Measurements from ENCODE around the gene CBARP. TPM values are rescaled to one million over a fixed set of nuclear protein-coding genes. Genes with fewer than 3 reads are reported as not detected.

CBARP gene
- total and polyA plus RNA-seq, 2 of the 4 experiments (the other 2 are of a cell fraction), result 0.18 to 3.9 TPM

DNA sequence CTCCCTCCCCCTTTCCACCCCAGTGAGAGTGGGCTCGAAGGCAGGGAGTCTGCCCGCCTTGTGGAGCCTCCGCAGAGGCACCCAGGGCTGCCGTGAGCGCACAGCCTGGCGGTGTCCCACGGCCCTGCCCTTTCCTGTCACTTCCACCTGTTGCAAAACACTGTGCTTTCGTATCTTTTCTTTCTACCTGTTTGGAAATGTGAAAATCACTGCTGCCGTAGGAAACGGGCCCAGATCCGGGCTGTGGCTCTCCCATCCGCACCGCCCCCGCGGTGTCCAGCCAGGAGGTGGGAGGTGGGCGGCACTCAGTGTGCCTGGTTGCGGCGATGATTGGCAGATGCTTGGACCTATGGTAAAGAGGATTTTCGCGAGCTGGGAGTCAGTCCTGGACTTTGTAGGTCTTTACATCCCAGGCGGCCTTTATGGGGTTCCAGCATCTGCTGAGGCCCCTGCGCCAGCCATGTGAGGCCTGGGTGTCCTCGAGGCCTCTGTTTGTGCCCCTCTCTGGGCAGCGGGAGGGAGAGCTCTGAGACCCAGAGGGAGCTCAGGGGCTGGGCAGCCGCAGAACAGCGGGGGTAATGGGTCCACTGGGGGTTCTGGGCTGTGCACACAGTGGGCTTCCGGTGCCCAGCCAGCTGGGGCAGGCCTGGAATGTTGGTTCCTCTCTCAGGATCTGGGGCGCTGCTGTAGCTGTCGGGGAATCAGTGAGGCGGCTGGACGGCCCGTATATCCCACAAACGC is 26.1 kb downstream of the CBARP start:
- Histone ChIP-seq H3K56ac (ENCODE audit: extremely low read depth, insufficient read depth, low read length) (no peak overlapping the region), H3K9me1 (ENCODE audit: insufficient read depth, low read length) (peaks cover 25% of the 10 kb centered on the region), H4K8ac (ENCODE audit: low read depth in 2 of 2, low read length in 2 of 2) (no peak overlapping the region), H3K4me3 (ENCODE audit: insufficient read depth, low read depth, low read length) (no peak overlapping the region), H3K9me3 (ENCODE audit: control insufficient read depth, insufficient read depth, low read length) (no peaks in the 10 kb centered on the region), H3K4me1 (ENCODE audit: control insufficient read depth, insufficient read depth, low read length) (peaks cover 30% of the 10 kb centered on the region), H4K5ac (ENCODE audit: low read depth, low read length) (no peak overlapping the region), H2BK15ac (ENCODE audit: low read depth, low read length) (no peak overlapping the region), H3K18ac (ENCODE audit: low read depth, low read length) (no peak overlapping the region), H2BK120ac (ENCODE audit: low read depth, low read length) (no peak overlapping the region), H3K9ac (ENCODE audit: low read depth, low read length) (no peak overlapping the region), H2BK5ac (ENCODE audit: low read depth, low read length, poor library complexity, severe bottlenecking) (no peak overlapping the region), H2BK20ac (ENCODE audit: low read depth, low read length) (no peak overlapping the region), H3K23ac (ENCODE audit: low read depth, low read length) (no peak overlapping the region), H3K14ac (replicated peaks; ENCODE audit: low read depth, low read length) (no peak overlapping the region), H2AK9ac (replicated peaks; ENCODE audit: low read depth, low read length, poor library complexity) (no peak overlapping the region), H3K4me2 (ENCODE audit: low read depth, low read length) (no peak overlapping the region), H2AFZ (replicated peaks; ENCODE audit: low read length, poor library complexity) (no peak overlapping the region), H3K36me3 (ENCODE audit: control insufficient read depth, insufficient read depth, low read length) (peaks cover 10% of the 10 kb centered on the region; the same call in 1 of the 2 replicates), H4K91ac (ENCODE audit: insufficient read depth, low read depth, low read length) (no peak overlapping the region), H3K79me1 (ENCODE audit: low read depth in 1 of 2, low read length in 2 of 2) (peaks cover 11 to 84% of the 10 kb centered on the region in 2 experiments), H3K27me3 (ENCODE audit: control insufficient read depth, insufficient read depth, low read length) (no peaks in the 10 kb centered on the region), H3K4ac (ENCODE audit: low read depth, low read length) (no peak overlapping the region), H4K20me1 (ENCODE audit: insufficient read depth, low read length) (peaks cover 77% of the 10 kb centered on the region), H2AK5ac (ENCODE audit: low read depth, low read length) (no peak overlapping the region), H3K27ac (ENCODE audit: insufficient read depth, low read length) (no peak overlapping the region)
- DNase-seq (no peak), ATAC-seq (ENCODE audit: low read depth) (no peak)
- in situ Hi-C loops (cut with MboI; ENCODE audit: low sequenced_read_pairs) (no loop called here), dilution Hi-C loops (cut with HindIII; ENCODE audit: low sequenced_read_pairs, unreplicated experiment) (no loop called here), intact Hi-C loops (cut with micrococcal nuclease) (no loop called here)
- POLR2A ChIA-PET (ENCODE audit: unreplicated experiment), result no interaction called here
- WGBS, 2 experiments (ENCODE audit: extremely low coverage in 2 of 2, insufficient read length in 1 of 2), result 96% methylated on average over 11 of the region's 33 CpGs; no CpG with 5 or more reads in 1 of the 2 experiments
- TF ChIP-seq RCOR1 (IDR thresholded peaks at IDR 0.05; ENCODE audit: insufficient replicate concordance, low read length) (no peak), NFE2L2 (IDR thresholded peaks at IDR 0.05; ENCODE audit: low read depth, low read length) (no peak), CEBPB (IDR thresholded peaks at IDR 0.05; ENCODE audit: low read depth, low read length) (no peak), SMC3 (IDR thresholded peaks at IDR 0.05; ENCODE audit: low read depth, low read length) (no peak), RFX5 (IDR thresholded peaks at IDR 0.05; ENCODE audit: low read depth, low read length) (no peak), MAZ (IDR thresholded peaks at IDR 0.05; ENCODE audit: borderline replicate concordance, low read depth, low read length) (no peak)
- TF ChIP-seq, protein P1, sequence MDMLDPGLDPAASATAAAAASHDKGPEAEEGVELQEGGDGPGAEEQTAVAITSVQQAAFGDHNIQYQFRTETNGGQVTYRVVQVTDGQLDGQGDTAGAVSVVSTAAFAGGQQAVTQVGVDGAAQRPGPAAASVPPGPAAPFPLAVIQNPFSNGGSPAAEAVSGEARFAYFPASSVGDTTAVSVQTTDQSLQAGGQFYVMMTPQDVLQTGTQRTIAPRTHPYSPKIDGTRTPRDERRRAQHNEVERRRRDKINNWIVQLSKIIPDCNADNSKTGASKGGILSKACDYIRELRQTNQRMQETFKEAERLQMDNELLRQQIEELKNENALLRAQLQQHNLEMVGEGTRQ (IDR thresholded peaks at IDR 0.05; ENCODE audit: low read depth, low read length), result no peak
- no TSS peak for BruUV-seq (replicated peaks)
- CTCF ChIA-PET, result no interaction called here
